Posterior vena cava (tissue), 2 donors: Measurements from ENCODE around the gene FLNB. TPM values are rescaled to one million over a fixed set of nuclear protein-coding genes. Genes with fewer than 3 reads are reported as not detected.

Experiments
- DNase-seq: peaks from one replicate; pipeline ENCODE4 v3.0.0-alpha.2; 2020; ENCODE audit warnings: low spot score
- intact Hi-C, 2 donors: fragments of 100-400 bp; cut with DNase I; formaldehyde crosslinking; loops; one replicate each; pipeline versions ENCODE4 v1.14.1 to v1.14.2; 2022 to 2023
- total RNA-seq, 2 donors: library from RNA; stranded (reverse); fragmentation: NEBNext Ultra II Directional; extraction: Animal tissue kit (Norgen Biotek cat#: 25700); gene quantifications; one replicate each; pipeline ENCODE4 v1.2.1, GENCODE V29; 2021
- donor health status: DM: yes; HTN: yes; CAD: no.
- donor health status: DM: yes; HTN: yes; CAD: no.

The FLNB gene
- total RNA-seq, 2 donors from 2014 or later, result 130 to 133 TPM

GRCh38 chr3:58177747-58178527 is 169.7 kb downstream of the FLNB start:
- DNase-seq, result peak; percentile 98
- intact Hi-C loops, result no loop called here

GRCh38 chr3:58178528-58179234 is 170.5 kb downstream of the FLNB start:
- intact Hi-C loops, result no loop called here
- DNase-seq, result peak; percentile 78

- intact Hi-C loops, result loop anchor here in 1 of 2 donors (5.0 kb wide), 1 partner anchor 118 kb away; no protein-coding TSS in a partner anchor
Measured at GRCh38 chr3:58179235-58180098, 171.2 kb downstream of the FLNB start.

GRCh38 chr3:58180099-58180880 is 172.1 kb downstream of the FLNB start:
- peak; percentile 73 for DNase-seq
- intact Hi-C loops, result loop anchor here in 1 of 2 donors (5.0 kb wide), 1 partner anchor 117 kb away; no protein-coding TSS in a partner anchor

More at GRCh38 chr3:58179235-58180098, 171.2 kb downstream of the FLNB start:
- peak; percentile 73 for DNase-seq

- no peak for DNase-seq
- intact Hi-C loops, result loop anchor here in 1 of 2 donors (5.0 kb wide), 1 partner anchor 116 kb away; no protein-coding TSS in a partner anchor
Measured at GRCh38 chr3:58180940-58181587, 172.8 kb downstream of the FLNB start.

GRCh38 chr3:58183221-58183620 is 175.0 kb downstream of the FLNB start:
- DNase-seq, result no peak
- intact Hi-C loops, result loop anchor here in 1 of 2 donors (5.0 kb wide), 1 partner anchor 114 kb away; no protein-coding TSS in a partner anchor

- DNase-seq, result peak; percentile 66
- intact Hi-C loops, result loop anchor here in 1 of 2 donors (5.0 kb wide), 1 partner anchor 113 kb away; no protein-coding TSS in a partner anchor
Measured at GRCh38 chr3:58183891-58184290, 175.7 kb downstream of the FLNB start.

GRCh38 chr3:58184309-58184981 is 176.2 kb downstream of the FLNB start:
- intact Hi-C loops, result loop anchor here in 1 of 2 donors (5.0 kb wide), 1 partner anchor 113 kb away; no protein-coding TSS in a partner anchor
- peak; percentile 32 for DNase-seq

- intact Hi-C loops, result loop anchor here (5.0 kb wide), 2 partner anchors 112 to 1303 kb away; no protein-coding TSS in a partner anchor
- peak; percentile 76 for DNase-seq
Measured at GRCh38 chr3:58184982-58185360, 176.7 kb downstream of the FLNB start.

GRCh38 chr3:58188173-58188564 is 179.9 kb downstream of the FLNB start:
- intact Hi-C loops, result loop anchor here (5.0 kb wide), 2 partner anchors 109 to 1306 kb away; no protein-coding TSS in a partner anchor
- DNase-seq, result peak; percentile 52

- peak; percentile 53 for DNase-seq
- intact Hi-C loops, result loop anchor here (5.0 kb wide), 2 partner anchors 108 to 1307 kb away; no protein-coding TSS in a partner anchor
Measured at GRCh38 chr3:58188921-58189451, 180.8 kb downstream of the FLNB start.

- intact Hi-C loops, result loop anchor here (5.0 kb wide), 2 partner anchors 108 to 1307 kb away; no protein-coding TSS in a partner anchor
- peak; percentile 31 for DNase-seq
Measured at GRCh38 chr3:58189691-58190090, 181.5 kb downstream of the FLNB start.

GRCh38 chr3:58190291-58190690 is 182.1 kb downstream of the FLNB start:
- DNase-seq, result peak; percentile 58
- intact Hi-C loops, result no loop called here

- peak; percentile 32 for DNase-seq
- intact Hi-C loops, result no loop called here
Measured at GRCh38 chr3:58190882-58191281, 182.7 kb downstream of the FLNB start.

GRCh38 chr3:58191361-58191991 is 183.3 kb downstream of the FLNB start:
- peak; percentile 35 for DNase-seq
- intact Hi-C loops, result no loop called here

- intact Hi-C loops, result no loop called here
- peak; percentile 64 for DNase-seq
Measured at GRCh38 chr3:58192069-58192468, 183.8 kb downstream of the FLNB start.
